ENCODE data around the gene ADAM20.
"Not testable (repeated sequence)": the region's sequence is repeated elsewhere in the genome, so short reads cannot be mapped to it uniquely, and the experiment has no call there.

ADAM20 gene

DNA sequence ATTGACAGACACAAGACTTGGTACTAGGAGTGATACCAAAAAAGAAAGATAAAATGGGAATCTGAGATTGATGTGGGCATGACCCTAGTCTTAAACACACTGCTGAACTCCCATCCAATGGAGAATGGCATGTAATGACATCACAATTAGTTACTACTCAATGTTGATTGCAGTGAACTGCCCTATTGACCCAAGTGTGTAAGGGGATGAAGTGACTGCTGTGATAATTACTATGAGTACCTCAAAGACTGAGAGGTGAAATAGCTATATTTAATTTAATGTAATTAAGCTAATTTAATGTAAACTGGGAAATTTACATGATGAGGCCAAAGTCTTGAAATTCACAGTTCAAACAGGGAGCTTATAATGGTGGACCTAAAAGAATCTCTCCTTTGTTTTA, at the start of gene ADAM20:
TSS of gene ADAM20 (minus strand) at position 101 of the 400 bp plus-strand sequence. CDS start 10,247 bp downstream, outside the sequence.
- DNase-seq = no peak

DNA sequence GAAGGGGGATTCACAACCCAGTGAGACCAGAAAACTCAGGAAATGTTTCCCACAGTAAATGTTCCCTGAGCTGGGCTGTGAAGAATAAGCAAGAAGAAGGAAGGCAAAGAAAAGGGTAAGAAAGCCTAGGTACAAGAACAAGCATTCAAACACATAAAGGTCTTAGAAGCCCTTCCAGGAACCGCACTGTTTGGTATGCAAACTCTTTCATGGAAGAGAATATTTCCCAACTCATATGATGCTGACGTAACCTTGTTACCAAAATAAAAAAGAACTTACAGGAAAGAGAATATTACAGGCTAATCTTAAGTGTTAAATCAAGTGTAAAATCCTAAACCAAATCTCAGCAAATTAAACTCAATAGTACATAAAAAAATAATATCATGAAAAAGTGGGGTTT, 42.1 kb upstream of the ADAM20 start:
- no peak for DNase-seq

DNA sequence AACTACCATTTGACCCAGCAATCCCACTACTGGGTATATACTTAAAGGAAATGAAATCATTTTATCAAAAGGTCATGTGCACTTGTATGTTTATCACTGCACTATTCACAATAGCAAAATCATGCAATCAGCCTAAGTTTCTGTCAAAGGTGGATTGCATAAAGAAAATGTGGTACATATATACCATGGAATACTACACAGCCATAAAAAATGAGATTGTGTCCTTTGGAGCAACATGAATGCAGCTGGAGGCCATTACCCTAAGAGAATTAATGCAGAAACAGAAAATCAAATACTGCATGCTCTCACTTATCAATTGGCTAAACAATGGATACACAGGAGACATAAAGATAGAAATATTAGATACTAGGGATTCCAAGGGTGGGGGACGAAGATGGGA, 38.2 kb upstream of the ADAM20 start:
- no peak for DNase-seq

DNA sequence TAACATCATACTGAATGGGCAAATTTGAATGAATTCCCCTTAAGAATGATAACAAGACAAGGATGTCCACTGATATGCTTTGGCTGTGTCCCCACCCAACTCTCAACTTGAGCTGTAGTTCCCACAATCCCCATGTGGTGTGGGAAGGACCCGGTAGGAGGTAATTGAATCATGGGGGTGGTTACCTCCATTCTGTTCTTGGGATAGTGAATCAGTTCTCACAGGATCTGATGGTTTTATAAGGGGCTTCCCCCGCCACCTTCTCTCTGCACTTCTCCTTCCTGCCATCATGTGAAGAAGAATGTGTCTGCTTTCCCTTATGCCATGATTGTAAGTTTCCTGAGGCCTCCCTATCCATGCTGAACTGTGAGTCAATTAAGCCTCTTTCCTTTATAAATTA, 36.3 kb upstream of the ADAM20 start:
- no peak for DNase-seq

DNA sequence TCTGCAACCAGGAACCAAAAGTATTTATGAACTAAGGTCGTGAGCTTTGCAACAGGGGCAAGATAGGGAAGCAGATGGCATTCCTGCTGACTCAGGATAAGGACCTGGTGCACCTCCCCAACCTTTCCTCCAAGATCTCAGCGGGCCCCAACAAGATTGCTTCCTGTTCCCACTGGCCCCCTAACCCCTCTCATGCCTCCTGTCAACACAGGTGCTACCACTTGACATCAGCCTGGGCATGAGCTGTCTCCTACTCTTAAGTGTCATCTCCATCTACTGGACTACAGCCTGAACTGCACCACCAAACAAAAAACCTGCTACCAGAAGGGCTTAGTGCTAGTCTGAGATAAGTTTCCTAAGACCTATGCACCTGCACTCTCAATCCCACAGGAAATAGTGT, 33.0 kb upstream of the ADAM20 start:
- no peak for DNase-seq

DNA sequence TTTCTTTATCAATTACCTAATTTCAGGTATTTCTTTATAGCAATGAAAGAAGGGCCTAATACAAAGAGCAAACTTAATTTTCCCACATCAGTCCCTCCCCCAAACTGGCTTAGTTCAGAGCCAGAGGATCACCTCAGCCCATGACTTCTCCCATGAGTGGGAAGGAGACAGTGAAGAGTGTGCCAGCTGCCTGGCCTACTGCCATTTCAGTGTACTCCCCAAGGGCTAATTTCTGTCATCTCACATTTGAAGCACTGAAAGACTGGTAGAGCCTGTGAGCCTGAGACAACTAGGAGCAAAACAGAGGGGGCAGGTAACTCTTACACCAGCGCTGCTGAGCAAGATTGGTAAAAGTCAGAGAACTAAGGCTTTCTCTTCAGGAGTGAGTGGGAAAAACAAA, 29.1 kb upstream of the ADAM20 start:
- no peak for DNase-seq

DNA sequence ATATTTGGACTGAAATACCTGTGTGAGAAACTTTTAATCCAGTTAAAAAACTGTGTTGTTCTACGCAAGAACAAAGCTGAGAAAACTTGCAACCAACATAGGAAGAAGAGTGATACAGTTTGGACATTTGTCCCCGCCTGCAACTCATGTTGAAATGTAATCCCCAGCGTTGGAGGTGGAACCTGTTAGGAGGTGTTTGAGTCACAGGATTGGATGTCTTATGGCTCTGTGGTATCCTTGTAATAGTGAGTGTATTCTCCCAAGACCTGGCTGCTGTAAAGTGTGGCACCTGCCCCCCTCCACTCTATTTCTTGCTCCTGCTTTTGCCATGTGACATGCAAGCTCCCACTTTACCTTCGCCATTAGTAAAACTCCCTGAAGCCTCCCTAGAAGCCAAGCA, 28.6 kb upstream of the ADAM20 start:
- no peak for DNase-seq

DNA sequence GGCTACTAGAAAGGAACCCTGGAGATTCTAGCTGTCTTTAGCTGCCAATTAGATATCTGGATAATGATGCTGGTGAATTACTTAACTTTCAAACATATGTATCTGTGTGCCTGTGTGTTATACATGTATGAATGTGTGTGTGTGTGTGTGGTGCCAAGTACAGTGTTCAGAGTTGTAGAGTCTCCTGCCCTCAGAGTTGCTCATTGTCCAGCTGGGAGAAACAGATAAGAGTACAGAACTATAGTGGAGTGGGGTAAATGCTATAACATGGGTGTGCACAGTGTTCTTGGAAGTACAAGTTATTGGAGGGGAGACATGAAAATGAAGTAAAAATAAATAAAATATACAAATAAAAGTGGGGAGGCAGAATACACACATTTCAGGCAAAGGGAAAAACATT, 23.6 kb upstream of the ADAM20 start:
- DNase-seq = no peak

DNA sequence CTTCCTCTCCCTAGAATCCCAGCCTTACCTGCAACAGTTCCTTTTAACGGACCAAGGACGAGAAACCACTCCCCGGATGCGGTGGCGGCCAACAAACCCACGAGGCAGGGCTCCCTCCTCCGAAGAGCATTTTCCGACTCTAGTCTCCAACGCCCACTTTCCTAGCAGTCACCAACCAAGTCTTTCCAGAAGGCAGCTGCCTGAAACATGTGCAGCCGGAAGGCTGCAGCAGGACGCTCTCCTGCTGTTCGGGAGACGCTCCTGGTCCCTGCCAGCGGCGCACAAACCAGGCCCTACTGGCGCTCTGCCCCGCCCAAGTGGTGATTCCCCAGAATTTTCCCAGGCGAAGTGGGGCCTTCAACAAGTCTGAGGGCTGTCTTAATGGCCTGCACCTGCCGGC, 21.1 kb upstream of the ADAM20 start:
- DNase-seq = no peak

DNA sequence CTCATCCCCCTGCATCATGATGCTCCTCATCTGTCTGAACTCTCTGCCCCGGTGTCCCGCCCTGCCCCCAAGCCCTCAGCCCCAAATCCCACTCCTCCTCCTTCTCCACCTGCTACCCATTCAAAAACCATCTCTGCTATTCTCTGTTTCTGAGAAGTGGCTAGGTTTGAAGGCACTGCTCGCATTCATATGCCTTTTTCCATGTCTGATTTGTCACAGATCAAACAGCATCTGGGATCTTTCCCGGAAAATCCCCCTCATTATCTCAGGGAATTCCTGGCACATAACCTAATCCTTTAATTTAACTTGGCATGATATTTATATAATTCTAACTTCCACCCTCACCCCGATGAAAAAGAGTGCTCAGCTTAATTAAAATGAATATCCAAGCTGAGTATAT, 3.3 kb upstream of the ADAM20 start:
- DNase-seq = no peak

DNA sequence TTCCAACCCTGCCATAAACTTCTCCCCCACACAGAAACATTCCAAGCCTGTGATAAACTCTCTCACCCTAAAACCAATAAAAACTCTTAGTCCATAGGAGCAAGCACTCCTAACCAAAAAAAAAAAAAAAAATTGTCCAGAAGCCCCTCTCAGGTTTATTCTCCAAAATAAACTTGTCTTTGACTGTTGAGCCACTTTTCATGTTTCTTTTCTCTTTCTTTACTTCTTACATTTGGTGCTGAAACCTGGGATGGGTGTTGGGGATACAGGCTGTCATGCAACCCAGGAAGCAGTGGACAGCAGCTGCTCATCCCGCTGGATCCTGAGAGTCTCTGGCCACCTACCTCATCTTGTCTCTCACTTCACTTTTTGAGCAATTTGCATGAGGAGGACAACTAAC, 2.0 kb upstream of the ADAM20 start:
- DNase-seq = no peak

DNA sequence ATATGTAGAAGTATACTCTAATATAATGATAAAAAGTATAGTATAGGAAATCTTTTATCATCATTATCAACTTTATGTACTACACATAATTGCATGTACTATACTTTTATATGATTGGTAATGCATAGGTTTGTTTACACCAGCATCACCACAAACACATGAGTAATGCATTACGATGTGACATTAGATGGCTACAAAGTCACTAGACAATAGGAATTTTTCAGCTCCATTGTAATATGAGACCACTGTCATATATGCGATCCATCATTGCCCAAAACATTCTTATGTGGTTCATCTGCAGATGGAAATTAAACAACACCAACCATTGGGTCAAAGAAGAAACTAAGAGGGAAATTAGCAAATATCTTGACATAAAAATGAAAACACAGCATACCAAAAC, 4.4 kb downstream of the ADAM20 start:
- no peak for DNase-seq

DNA sequence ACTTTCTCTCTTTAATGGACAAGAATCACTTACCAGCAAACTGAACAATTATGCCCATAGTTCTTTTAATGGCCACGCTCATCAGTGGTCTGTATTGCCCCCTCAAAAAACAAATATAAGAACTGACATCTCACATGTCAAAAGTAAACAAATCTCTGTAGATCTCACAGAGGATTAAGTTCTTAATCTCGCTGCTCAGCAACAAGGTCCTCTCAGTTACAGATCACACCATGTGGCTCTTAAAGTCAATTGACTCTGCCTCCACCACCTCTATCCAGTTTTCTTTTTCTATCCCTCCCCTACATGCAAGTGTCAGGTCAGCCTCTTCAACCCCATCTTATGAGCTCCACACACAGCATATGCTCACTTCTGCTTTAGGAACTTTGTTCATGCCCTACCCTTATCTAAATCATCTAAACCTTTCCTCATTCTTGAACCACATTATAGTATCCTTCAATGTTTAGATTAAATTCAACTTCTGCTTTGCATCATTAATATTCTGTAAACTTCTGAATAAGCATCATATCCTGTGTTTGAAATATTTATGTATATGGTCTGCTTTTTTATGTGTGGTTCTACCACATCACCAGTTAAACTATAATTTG, 7.2 kb downstream of the ADAM20 start:
- DNase-seq = no peak

DNA sequence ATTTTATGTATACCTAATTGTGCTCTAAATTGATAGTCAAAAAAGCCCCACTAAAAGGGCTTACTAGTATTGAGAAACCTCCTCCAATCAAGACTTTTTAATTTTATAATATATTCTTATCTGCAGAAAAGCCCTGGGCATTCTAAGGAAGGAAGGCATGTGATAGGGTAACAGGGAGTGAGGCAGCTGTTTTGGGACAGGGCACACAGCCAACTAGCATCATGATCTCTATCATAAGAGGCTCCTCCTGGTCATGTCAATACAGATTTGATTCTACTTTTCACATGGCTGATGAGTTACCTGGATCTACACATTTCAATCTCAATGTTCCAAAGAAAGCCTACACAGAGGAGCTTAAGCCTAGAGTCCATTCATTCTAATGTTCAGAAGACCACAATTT, 9.1 kb downstream of the ADAM20 start:
- no peak for DNase-seq

DNA sequence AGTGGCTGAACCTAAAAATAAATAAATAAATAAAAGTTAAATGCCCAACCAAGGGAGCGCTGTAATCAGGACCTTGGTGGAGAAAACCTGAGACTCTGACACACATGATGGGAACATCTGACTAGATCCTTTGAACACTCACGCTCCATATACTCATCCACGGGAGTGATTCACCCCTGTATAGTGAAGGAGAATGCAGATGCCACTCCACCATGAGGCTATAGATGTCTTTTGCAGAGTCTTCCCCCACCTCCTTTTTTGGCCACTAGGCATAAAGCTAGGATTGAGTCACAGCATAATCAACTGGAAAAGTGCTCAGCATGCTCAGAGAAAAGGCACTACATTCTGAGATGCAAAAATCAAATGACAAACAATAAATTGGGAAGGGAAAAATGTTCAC, 19.0 kb downstream of the ADAM20 start:
- DNase-seq = no peak

DNA sequence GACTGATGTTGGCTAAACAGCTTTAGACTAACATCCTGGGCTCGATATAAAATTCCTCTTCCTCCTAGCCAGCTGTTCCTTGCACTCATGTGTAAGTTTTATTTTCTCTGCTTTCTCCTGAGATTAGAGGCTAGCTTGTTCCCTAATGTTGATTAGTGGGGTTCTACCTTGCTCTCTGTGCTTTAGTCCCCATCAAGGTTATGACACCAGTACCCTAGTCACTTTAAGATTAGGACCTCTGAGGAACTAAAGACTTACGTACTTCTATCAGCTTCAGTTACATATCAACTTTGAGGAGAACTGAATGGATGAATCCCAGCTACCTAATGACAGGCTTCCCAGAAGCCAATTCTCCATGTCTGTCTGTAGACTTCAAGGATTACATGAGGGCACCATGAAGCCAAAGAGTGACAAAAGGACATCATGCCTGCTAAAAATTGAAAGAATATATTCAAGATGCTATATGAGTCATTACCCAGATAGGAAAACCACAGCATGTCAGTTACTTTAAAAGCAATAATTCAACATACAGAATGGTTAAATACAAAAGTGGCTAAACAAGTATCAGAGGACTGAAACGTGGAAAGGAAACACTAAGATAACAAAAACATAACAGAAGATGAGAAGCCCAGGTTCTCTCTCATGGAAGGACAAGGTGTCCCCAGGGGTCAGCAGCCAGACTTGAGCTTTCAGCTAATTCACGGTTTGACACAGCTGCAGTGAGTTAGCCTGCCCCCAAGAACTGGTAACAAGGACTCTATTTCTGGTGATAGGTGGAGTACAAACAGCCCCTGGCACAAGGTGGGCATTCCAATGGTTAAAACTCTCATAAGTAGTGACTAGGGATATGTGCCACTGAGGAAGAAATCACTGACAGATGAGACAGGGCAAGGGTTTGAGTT, 20.4 kb downstream of the ADAM20 start:
- DNase-seq = no peak

DNA sequence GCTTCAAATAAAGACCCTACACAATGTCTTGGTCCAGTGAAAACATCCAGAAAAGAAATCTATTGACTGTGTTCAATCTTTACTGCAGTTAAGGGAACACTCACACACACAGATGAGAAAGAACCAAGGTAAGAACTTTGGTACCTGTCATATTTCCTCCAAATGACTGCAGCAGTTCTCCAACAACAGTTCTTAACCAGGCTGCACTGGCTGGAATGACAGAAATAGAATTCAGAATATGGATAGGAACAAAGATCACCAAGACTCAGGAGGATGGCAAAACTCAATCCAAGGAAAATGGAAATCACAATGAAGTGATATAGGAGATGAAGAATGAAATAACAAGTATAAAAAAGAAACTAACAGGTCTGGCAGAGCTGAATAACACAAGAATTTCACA, 36.6 kb downstream of the ADAM20 start:
- DNase-seq = no peak

DNA sequence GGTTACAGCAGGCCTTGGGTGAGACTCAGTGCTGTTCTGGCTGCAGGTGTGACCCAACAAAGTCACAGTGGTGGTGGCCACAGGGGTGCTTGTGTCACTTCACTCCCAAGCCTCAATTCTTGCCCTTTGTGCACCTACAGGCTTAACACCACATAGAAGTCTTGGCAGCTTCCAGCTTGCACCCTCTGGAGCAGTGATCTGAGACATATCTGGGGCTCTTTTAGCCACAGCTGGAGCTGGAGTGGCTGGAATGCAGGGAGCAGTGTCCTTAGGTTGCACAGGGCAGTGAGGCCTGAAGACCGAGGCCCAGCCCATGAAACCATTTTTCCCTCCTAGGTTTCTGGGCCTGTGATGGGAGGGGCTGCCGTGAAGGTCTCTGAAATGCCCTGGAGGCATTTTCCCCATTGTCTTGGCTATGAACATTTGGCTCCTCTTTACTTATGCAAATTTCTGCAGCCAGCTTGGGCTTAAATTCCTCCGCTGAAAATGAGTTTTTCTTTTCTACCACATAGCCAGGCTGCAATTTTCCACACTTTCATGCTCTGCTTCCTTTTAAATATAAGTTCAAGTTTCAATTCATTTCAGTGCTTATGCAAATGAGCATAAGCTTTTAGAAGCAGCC, 45.1 kb downstream of the ADAM20 start:
- DNase-seq = no peak

DNA sequence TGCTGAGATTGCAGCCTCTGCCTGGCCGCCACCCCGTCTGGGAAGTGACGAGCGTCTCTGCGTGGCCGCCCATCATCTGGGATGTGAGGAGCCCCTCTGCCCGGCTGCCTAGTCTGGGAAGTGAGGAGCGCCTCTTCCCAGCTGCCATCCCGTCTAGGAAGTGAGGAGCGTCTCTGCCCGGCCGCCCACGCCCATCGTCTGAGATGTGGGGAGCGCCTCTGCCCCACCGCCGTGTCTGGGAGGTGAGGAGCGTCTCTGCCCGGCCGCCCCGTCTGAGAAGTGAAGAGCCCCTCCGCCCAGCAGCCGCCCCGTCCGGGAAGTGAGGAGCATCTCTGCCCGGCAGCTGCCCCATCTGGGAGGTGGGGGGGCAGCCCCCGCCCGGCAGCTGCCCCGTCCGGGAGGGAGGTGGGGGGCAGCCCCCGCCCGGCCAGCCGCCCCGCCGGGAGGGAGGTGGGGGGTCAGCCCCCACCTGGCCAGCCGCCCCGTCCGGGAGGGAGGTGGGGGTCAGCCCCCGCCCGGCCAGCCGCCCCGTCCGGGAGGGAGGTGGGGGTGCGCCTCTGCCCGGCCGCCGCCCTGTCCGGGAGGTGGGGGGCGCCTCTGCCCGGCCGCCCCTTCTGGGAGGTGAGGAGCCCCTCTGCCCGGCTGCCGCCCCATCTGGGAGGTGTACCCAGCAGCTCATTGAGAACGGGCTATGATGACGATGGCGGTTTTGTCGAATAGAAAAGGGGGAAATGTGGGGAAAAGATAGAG, 57.3 kb downstream of the ADAM20 start:
- not testable (repeated sequence) for DNase-seq

DNA sequence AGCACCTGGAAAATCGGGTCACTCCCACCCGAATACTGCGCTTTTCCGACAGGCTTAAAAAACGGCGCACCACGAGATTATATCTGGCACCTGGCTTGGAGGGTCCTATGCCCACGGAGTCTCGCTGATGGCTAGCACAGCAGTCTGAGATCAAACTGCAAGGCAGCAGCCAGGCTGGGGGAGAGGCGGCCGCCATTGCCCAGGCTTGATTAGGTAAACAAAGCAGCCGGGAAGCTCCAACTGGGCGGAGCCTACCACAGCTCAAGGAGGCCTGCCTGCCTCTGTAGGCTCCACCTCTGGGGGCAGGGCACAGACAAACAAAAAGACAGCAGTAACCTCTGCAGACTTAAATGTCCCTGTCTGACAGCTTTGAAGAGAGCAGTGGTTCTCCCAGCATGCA, 59.3 kb downstream of the ADAM20 start:
- not testable (repeated sequence) for DNase-seq

DNA sequence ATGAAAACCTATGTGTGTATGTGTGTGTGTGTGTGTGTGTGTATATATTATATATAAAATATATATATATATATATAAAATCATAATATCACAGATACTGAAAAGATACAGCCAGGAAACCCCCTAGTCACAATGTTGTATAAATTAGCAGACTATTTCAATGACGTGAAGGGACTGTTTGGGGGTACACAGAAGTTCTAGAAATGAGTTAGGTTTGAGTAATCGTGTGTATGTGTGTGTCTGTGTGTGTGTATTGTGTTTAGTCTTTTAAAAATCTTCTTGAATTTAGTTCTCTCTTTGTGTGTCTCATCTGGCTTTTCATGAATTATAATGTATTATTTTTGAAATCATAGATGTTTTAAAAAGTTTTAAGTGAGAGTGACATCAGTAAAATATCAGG, 61.0 kb downstream of the ADAM20 start:
- DNase-seq = no peak

All from CD4-positive, alpha-beta T cell treated with Interleukin-4 for 4 hours (primary cell).